SK-N-MC (cell line): ENCODE results near the gene POGZ.

Experiments
- EZH2 ChIP-seq: fragments of 200-600 bp; sonication (generic); IDR thresholded peaks from one replicate; pipeline ENCODE4 v1.6.1; 2017; ENCODE audit warnings: antibody characterized with exemption
- POLR2AphosphoS5 ChIP-seq: IDR thresholded peaks from 2 replicates; pipeline ENCODE4 v1.6.1; 2012; ENCODE audit warnings: mild to moderate bottlenecking, low read depth, low read length, borderline replicate concordance

GRCh38 chr1:151472856-151473731 lies 13.8 kb upstream of the POGZ start:
- TF ChIP-seq POLR2AphosphoS5 (no peak), EZH2 (no peak)
